SW 1271 (cell line): ENCODE measurements around the gene KLHL3.
"Not testable (repeated sequence)": the region's sequence is repeated elsewhere in the genome, so short reads cannot be mapped to it uniquely, and the experiment has no call there.

Source experiments
- DNase-seq, 2 experiments: peaks; one replicate each; lab custom pipeline; 2025; lab: John Stamatoyannopoulos, UW

The KLHL3 gene

GRCh38 chr5:137666901-137667300 lies 69.0 kb downstream of the KLHL3 start:
- DNase-seq: no peak

DNA sequence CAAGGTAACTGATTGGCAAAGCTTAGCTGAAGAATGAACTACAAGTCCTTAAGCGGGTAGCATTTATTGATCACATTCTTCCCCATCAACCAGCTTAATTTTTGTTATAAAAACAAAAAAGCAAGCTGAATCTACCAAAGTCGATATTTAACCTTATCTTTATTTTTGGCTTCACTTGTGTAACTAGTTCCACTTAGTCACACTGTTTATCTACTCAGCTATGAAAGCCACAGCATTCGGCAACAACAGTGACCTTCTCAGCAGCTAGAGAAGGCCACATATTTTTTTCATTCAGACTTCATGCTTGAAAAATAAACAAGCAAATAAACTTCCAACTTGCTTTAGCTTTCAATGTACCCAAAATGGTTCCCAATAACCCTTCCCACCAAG lies 69.4 kb downstream of the KLHL3 start:
- DNase-seq: no peak

GRCh38 chr5:137665678-137666460 lies 70.0 kb downstream of the KLHL3 start:
- DNase-seq: no peak

DNA sequence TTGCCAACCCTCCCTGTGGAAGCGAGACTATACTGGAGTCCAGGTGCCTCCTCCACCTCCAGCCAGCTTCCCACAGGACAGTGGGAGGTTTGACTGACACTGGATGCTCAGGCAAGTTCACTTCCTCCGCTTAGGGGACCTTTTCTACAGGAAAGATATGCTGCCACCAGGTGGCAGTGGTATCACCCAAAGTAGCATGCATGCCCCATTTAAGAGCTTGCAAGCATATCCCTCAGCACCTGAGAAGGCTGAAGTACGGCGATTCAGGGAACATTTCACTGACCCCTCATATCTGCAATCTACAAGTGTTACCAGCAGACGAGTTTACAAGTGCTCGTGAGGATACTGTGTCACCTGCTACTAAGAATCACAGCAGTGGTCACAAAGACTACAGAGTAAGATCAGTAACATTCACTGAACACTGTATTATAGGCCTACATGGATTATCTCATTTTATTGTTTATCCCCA lies 75.5 kb downstream of the KLHL3 start:
- DNase-seq: peak; percentile 18 to 60

GRCh38 chr5:137659209-137659608 lies 76.7 kb downstream of the KLHL3 start:
- DNase-seq: no peak

DNA sequence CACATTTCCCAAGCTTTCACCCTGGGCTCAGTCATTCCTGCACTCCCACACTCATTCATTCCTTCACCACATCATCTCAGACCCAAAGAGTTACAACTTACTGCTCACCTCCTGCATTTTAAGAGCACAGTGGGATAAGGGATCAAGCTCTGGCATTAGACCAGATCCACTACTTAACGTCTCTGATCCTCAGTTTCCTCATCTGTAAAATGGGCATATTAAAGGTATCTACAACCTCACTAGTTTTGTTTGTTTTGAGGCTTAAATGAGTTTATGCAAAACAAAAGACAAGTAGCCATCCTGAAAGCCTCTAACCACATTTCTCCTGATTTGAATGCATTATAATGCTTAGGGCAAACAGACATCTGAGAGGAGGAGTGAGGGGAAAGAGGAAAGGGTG lies 77.6 kb downstream of the KLHL3 start:
- no peak for DNase-seq

DNA sequence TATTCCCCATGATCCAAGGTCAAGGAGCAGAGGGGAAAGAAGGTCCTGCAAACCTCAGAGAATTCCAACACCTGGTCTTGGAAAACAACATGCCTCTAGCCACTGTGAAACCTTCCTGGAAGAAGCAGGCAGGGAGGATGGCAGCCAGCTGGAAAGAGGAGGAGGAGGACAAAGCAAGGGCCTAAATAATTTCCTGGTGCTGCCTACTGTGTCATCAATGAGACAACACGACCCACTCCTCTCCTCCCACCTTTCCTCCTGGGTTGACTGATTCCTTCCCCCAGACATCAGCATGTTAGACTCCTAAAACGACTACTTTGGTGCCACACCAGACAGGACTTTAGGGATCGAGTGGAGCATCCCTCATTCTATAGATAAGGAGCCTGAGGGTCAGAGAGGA lies 78.8 kb downstream of the KLHL3 start:
- no peak for DNase-seq

DNA sequence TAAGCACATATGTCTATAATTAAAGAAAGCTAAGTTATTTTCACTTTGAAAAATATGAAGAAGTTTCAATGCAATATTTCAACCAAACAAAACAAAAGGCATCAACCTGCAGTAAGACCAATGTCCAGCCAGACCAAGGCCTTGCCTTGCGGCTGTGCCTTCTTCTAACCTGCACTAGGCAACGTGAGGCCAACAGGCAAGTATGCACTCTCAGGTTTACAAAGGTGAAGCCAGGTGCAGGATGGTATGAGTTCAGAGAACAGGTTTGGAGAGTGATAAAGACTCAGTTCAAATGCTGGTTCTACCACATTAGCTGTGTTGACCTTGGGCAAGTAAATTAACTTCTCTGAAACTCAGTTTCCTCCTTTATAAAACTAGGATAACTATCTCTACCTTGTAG lies 79.3 kb downstream of the KLHL3 start:
- no peak for DNase-seq

DNA sequence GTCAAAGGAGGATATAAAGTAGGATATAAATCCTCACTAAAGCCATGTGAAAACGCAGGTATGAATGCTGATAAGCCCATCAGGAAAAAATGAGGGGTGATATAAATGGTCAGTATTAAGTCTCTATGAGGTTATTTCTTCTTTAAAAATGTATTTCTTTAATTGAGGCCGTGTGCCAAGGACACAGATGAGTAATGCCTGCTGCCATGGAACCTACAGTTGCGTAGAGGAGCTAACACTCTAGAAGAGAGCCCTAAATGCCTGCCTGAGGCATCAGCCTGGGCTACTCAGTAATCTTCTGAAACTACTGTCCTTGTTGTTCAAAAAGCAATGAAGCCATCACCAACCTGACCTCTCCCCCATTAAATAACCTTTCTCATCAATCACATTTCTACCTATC lies 84.9 kb downstream of the KLHL3 start:
- DNase-seq: no peak

- DNase-seq: no peak
Observed at GRCh38 chr5:137649228-137649935, 86.5 kb downstream of the KLHL3 start.

DNA sequence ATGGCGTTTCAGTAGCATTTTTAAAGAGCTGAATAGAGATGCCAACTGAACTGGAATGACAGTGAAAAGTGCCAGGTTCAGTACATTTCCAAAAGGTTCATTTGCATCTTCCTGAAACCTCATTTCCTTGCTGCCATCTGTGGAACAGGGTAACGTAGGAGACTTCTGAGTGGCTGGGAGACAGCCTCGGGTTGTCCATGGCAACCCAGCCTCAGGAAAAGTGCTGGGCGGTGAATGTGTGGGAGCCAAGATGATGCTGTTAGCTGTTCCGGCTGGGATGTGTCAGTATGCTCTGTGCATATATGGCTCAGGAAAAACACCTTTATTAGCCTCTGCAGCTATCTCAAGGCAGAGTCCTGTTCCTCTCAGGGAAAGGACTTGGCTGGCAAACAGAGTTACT lies 87.5 kb downstream of the KLHL3 start:
- no peak for DNase-seq

GRCh38 chr5:137647401-137647800 lies 88.5 kb downstream of the KLHL3 start:
- no peak for DNase-seq

DNA sequence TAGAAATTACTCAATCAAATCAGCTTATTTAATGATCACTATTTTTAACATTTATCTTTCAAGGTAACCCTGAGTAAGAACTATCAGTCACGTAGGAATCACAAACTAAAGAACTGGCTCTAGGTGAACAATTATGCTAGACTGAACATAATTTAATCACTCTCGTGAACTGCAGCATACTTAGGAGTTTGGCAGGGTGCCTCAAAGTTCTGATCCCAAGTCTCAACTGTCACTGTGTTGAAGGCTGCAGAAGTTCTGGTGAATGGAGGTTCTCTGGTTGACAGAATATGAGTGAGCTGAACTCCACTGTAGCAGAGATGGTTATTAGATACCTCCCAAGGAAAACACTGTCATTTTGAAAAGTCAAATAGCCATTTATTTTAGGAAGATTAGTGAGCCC lies 89.1 kb downstream of the KLHL3 start:
- no peak for DNase-seq

- DNase-seq: not testable (repeated sequence)
Observed at GRCh38 chr5:137643081-137643480, 92.8 kb downstream of the KLHL3 start.

DNA sequence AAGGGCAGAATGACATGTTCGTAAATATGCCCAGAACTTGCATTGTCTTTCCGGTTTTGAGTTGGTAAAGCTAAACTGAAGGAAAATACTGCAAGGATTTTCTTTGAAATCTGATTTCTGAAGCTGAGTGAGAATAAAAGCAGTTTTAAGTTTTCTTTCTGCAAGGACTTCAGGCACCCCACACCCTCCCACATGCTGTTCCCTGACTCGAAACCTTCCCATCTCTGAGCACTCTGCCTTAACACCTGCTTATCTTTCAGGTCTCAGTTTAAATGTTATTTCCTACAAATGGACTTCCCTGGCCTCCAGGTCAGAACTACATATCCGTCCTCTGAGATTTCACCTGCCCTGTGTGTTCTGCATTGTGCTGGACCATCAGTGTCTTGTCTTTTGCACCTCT lies 93.8 kb downstream of the KLHL3 start:
- no peak for DNase-seq

DNA sequence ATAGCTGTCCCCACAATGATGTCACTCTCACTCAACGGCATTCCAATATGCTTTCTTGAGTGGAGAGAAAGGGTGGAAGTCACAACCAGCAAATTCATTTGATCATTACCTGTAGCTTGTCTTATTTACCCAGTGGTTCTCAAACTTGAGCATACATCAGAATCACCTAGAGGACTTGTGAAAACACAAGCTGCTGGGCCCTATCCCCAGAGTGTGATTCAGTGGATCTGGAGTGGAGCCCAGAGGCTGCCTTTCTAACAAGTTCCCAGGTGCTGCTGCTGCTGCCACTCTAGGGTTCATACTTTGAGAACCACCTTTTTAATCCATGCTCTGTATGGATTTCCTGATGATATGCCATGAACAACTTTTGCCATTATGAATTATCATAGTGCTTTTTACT lies 94.7 kb downstream of the KLHL3 start:
- DNase-seq: no peak

GRCh38 chr5:137639645-137640044 lies 96.2 kb downstream of the KLHL3 start:
- no peak for DNase-seq

DNA sequence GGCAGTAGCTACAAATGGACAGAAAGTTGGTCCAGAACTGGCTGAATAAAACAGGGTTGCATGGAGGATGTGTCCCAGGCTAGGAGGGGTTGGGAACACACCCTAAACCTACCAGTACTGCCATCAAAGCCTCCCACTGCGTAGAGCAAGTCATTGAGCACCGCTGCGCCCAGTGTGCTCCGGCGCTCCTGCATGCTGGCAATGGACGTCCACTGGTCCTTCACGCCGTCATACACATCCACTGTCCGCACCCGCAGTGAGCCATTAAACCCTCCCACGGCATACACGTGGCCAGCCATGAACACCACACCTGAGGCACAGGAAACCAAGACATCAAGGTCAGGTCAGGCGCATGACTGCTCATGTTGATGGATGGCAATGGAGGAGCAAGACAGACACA lies 97.0 kb downstream of the KLHL3 start:
- no peak for DNase-seq

GRCh38 chr5:137636830-137637714 lies 98.8 kb downstream of the KLHL3 start:
- DNase-seq: no peak

DNA sequence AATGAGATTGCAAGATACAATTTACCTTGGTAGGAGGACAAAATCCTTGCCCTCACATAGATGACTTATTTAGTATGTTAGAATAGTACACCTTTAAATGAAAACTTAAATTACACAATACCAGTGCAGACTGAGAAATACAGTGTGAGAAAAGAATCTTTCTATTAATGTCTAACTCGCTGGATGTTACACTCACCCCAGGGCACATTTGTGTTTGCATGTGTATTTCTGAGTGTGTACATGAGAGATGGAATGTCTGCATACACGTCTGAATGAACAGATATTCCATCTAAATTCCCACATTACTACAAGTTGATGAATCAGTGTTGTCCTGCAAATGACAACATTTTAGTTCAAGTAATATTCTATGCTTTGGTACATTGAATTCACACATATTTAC lies 99.8 kb downstream of the KLHL3 start:
- no peak for DNase-seq

GRCh38 chr5:137635521-137635921 lies 100.4 kb downstream of the KLHL3 start:
- DNase-seq: no peak

DNA sequence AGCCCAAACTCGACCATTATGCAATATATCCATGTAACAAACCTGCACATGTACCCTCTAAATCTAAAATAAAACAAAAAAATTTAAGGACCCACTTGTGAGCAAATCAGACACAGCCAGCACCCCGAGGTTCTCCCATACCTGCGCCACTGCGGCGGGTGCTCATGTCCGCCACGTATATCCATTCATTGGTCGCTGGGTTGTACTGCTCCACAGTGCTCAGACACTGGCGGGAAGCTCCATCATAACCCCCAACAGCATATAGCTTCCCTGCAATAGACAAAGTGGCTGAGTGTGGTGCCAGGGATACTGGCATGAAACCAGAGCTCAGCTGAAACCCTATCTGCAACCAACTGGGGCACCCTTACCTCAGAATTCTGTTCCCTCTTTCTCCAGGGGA lies 102.0 kb downstream of the KLHL3 start:
- no peak for DNase-seq

DNA sequence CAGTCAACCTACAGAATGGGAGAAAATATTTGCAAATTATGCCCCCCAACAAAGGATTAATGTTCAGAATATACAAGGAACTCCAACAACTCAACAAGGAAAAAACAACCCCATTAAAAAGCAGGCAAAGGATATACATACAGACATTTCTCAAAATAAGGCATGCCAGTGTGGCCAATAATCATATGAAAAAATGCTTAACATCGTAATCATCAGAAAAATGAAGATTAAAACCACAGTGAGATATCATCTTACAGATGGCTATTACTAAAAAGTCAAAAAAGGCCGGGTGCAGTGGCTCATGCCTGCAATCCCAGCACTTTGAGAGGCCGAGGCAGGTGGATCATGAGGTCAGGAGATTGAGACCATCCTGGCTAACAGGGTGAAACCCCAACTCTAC lies 103.2 kb downstream of the KLHL3 start:
- DNase-seq: no peak
